CD4-positive, alpha-beta T cell treated with Interleukin-6 for 4 hours (primary cell): ENCODE measurements around the gene LTV1.
"Not testable (repeated sequence)": the region's sequence is repeated elsewhere in the genome, so short reads cannot be mapped to it uniquely, and the experiment has no call there.

Experiments used
- DNase-seq: peaks from one replicate; pipeline ENCODE4 v3.0.0-alpha.2; 2020; ENCODE audit warnings: mixed read lengths

LTV1 gene

GRCh38 chr6:143844006-143844405 is 868 bp downstream of the LTV1 start:
- no peak for DNase-seq

GRCh38 chr6:143845033-143845432 is 1.9 kb downstream of the LTV1 start:
- DNase-seq: no peak

GRCh38 chr6:143851706-143852105 is 8.6 kb downstream of the LTV1 start:
- not testable (repeated sequence) for DNase-seq

- not testable (repeated sequence) for DNase-seq
Observed at GRCh38 chr6:143855057-143855456, 11.9 kb downstream of the LTV1 start.

GRCh38 chr6:143856762-143857161 is 13.6 kb downstream of the LTV1 start:
- not testable (repeated sequence) for DNase-seq

GRCh38 chr6:143857651-143858050 is 14.5 kb downstream of the LTV1 start:
- DNase-seq: no peak

- DNase-seq: no peak
Observed at GRCh38 chr6:143859891-143860660, 16.9 kb downstream of the LTV1 start.

- DNase-seq: no peak
Observed at GRCh38 chr6:143863771-143864170, 20.6 kb downstream of the LTV1 start.

- no peak for DNase-seq
Observed at GRCh38 chr6:143864234-143864633, 21.1 kb downstream of the LTV1 start, which contains the start of gene ZC2HC1B. Gene ZC2HC1B, plus strand, starts transcription at chr6:143864474. Its CDS starts 66 bp downstream, at chr6:143864540.

GRCh38 chr6:143867236-143867635 is 24.1 kb downstream of the LTV1 start:
- DNase-seq: no peak

GRCh38 chr6:143868808-143869207 is 25.7 kb downstream of the LTV1 start:
- not testable (repeated sequence) for DNase-seq

- DNase-seq: not testable (repeated sequence)
Observed at GRCh38 chr6:143871202-143871730, 28.1 kb downstream of the LTV1 start.

GRCh38 chr6:143872201-143872600 is 29.1 kb downstream of the LTV1 start:
- no peak for DNase-seq

- not testable (repeated sequence) for DNase-seq
Observed at GRCh38 chr6:143873600-143873999, 30.5 kb downstream of the LTV1 start.

- DNase-seq: not testable (repeated sequence)
Observed at GRCh38 chr6:143874503-143874902, 31.4 kb downstream of the LTV1 start.

- no peak for DNase-seq
Observed at GRCh38 chr6:143877584-143878271, 34.6 kb downstream of the LTV1 start.

GRCh38 chr6:143878272-143878760 is 35.2 kb downstream of the LTV1 start:
- no peak for DNase-seq

GRCh38 chr6:143880412-143880811 is 37.3 kb downstream of the LTV1 start:
- no peak for DNase-seq

GRCh38 chr6:143882401-143882930 is 39.3 kb downstream of the LTV1 start:
- DNase-seq: no peak

GRCh38 chr6:143884216-143884900 is 41.2 kb downstream of the LTV1 start:
- no peak for DNase-seq

GRCh38 chr6:143885116-143885515 is 42.0 kb downstream of the LTV1 start:
- DNase-seq: no peak

GRCh38 chr6:143894655-143895054 is 51.5 kb downstream of the LTV1 start:
- DNase-seq: no peak
